GM18873 (cell line): ENCODE results near the gene SOD3.

ENCODE experiments used
- ATAC-seq: cut with Tn5 transposase; IDR thresholded peaks from one replicate; pipeline ENCODE4 v1.9.1; 2021; ENCODE audit warnings: mild to moderate bottlenecking, moderate library complexity, moderate number of reproducible peaks; ENCODE audit not compliant: unreplicated experiment, low FRiP score

Gene SOD3

GRCh38 chr4:24794916-24795665 is at the start of gene SOD3:
SOD3 (plus strand) TSS chr4:24795573; CDS start chr4:24799522, 3,949 bp downstream.
- no peak for ATAC-seq

- ATAC-seq: no peak
These were observed 48.0 kb upstream of the SOD3 start for GRCh38 chr4:24747234-24747975.

GRCh38 chr4:24748023-24748422 is 47.4 kb upstream of the SOD3 start:
- no peak for ATAC-seq

- no peak for ATAC-seq
These were observed 46.5 kb upstream of the SOD3 start for GRCh38 chr4:24748758-24749350.

GRCh38 chr4:24750106-24750505 is 45.3 kb upstream of the SOD3 start:
- no peak for ATAC-seq

- no peak for ATAC-seq
These were observed 43.3 kb upstream of the SOD3 start for GRCh38 chr4:24751926-24752539.

- ATAC-seq: peak; percentile 46
These were observed 41.9 kb upstream of the SOD3 start for GRCh38 chr4:24753519-24753918.

- ATAC-seq: no peak
These were observed 40.8 kb upstream of the SOD3 start for GRCh38 chr4:24754571-24754970.

GRCh38 chr4:24763631-24764297 is 31.6 kb upstream of the SOD3 start:
- no peak for ATAC-seq

GRCh38 chr4:24764345-24764744 is 31.0 kb upstream of the SOD3 start:
- no peak for ATAC-seq

- ATAC-seq: no peak
These were observed 29.9 kb upstream of the SOD3 start for GRCh38 chr4:24765376-24765988.

- no peak for ATAC-seq
These were observed 27.4 kb upstream of the SOD3 start for GRCh38 chr4:24768006-24768405.

GRCh38 chr4:24768604-24769003 is 26.8 kb upstream of the SOD3 start:
- ATAC-seq: peak; percentile 59

- ATAC-seq: no peak
These were observed 25.8 kb upstream of the SOD3 start for GRCh38 chr4:24769571-24769970.

- peak; percentile 70 for ATAC-seq
These were observed 25.3 kb upstream of the SOD3 start for GRCh38 chr4:24770032-24770584.

GRCh38 chr4:24770667-24771066 is 24.7 kb upstream of the SOD3 start:
- ATAC-seq: no peak

- ATAC-seq: no peak
These were observed 24.1 kb upstream of the SOD3 start for GRCh38 chr4:24771241-24771640.

GRCh38 chr4:24772061-24772705 is 23.2 kb upstream of the SOD3 start:
- no peak for ATAC-seq

- no peak for ATAC-seq
These were observed 22.4 kb upstream of the SOD3 start for GRCh38 chr4:24772952-24773351.
